Caco-2 (cell line): ENCODE measurements around the gene NOL4L. TPM values are rescaled to one million over a fixed set of nuclear protein-coding genes. Genes with fewer than 3 reads are reported as not detected.

Source experiments
- BruUV-seq: library from RNA; stranded (reverse); fragments of 400-500 nt; replicated peaks from 2 replicates; lab custom pipeline; 2021; lab: Mats Ljungman, UMichigan
- CTCF ChIA-PET: fragments of 300-600 bp; sonication (Branson Sonifier 250); formaldehyde crosslinking; loops from one replicate; lab custom pipeline; 2022; ENCODE audit warnings: antibody characterized with exemption; lab: Charles Lee
- POLR2A ChIA-PET: fragments of 300-600 bp; sonication (Branson Sonifier 250); formaldehyde crosslinking; loops from one replicate; lab custom pipeline; 2022; ENCODE audit warnings: antibody characterized with exemption; lab: Charles Lee
- DNase-seq, 2 experiments: peaks; one replicate each; pipeline versions ENCODE4 v3.0.0 to v3.0.0-alpha.2; 2020 to 2022
- H3K27me3 ChIP-seq: replicated peaks from 2 replicates; pipeline ENCODE4 v1.6.0; 2011; ENCODE audit warnings: low read length; ENCODE audit not compliant: control insufficient read depth, insufficient read depth
- H3K36me3 ChIP-seq: 2 replicates; pipeline ENCODE4 v1.5.1; 2011; ENCODE audit warnings: low read length; ENCODE audit not compliant: control insufficient read depth, insufficient read depth
- H3K4me1 ChIP-seq: fragments of 250-450 bp; sonication (Bioruptor Pico); 2 replicates; pipeline ENCODE4 v1.5.1; 2020; ENCODE audit warnings: mild to moderate bottlenecking
- H3K4me3 ChIP-seq: 2 replicates; pipeline ENCODE4 v1.5.1; 2011; ENCODE audit warnings: low read depth, mild to moderate bottlenecking, control low read depth, low read length
- H3K9me3 ChIP-seq: fragments of 250-450 bp; sonication (Bioruptor Pico); 2 replicates; pipeline ENCODE4 v1.5.1; 2020; ENCODE audit warnings: mild to moderate bottlenecking, moderate library complexity
- H3K27ac Mint-ChIP-seq: one replicate; pipeline ENCODE4 v1.8.0; 2022; ENCODE audit warnings: mixed read lengths; ENCODE audit not compliant: unreplicated experiment
- H3K27me3 Mint-ChIP-seq: one replicate; pipeline ENCODE4 v1.8.0; 2022; ENCODE audit warnings: mixed read lengths; ENCODE audit not compliant: insufficient read depth, unreplicated experiment
- H3K36me3 Mint-ChIP-seq: one replicate; pipeline ENCODE4 v1.8.0; 2022; ENCODE audit warnings: mild to moderate bottlenecking, mixed read lengths; ENCODE audit not compliant: insufficient read depth, unreplicated experiment
- H3K4me1 Mint-ChIP-seq: one replicate; pipeline ENCODE4 v1.8.0; 2022; ENCODE audit warnings: low read depth, mixed read lengths; ENCODE audit not compliant: unreplicated experiment
- H3K4me3 Mint-ChIP-seq: one replicate; pipeline ENCODE4 v1.8.0; 2022; ENCODE audit warnings: mild to moderate bottlenecking, moderate library complexity, mixed read lengths; ENCODE audit not compliant: unreplicated experiment
- H3K9me3 Mint-ChIP-seq: one replicate; pipeline ENCODE4 v1.8.0; 2022; ENCODE audit warnings: mixed read lengths; ENCODE audit not compliant: unreplicated experiment
- intact Hi-C: fragments of 100-400 bp; cut with micrococcal nuclease; formaldehyde crosslinking; loops from one replicate; pipeline ENCODE4 v1.10.0; 2022; ENCODE audit not compliant: unreplicated experiment
- total RNA-seq: library from RNA; stranded (reverse); gene quantifications from 2 replicates; pipeline ENCODE4 v1.2.3, GENCODE V29; 2022
- TF ChIP-seq, protein P1 (sequence below), 2 experiments: fragments of 200-600 bp in 1 of 2; IDR thresholded peaks; 1 replicate in 1 of 2; 2 replicates in 1 of 2; pipeline versions ENCODE4 v1.5.1 to v1.8.0; 2011 to 2022; ENCODE audit warnings: antibody characterized with exemption in 1 of 2, control low read depth in 1 of 2, inconsistent platforms in 1 of 2, low read depth in 1 of 2, low read length in 1 of 2, mild to moderate bottlenecking in 1 of 2, moderate library complexity in 1 of 2; ENCODE audit not compliant: insufficient read depth in 1 of 2, severe bottlenecking in 1 of 2, unreplicated experiment in 1 of 2

Gene NOL4L
- total RNA-seq, 1 experiment from 2014 or later, result 80.9 TPM

DNA sequence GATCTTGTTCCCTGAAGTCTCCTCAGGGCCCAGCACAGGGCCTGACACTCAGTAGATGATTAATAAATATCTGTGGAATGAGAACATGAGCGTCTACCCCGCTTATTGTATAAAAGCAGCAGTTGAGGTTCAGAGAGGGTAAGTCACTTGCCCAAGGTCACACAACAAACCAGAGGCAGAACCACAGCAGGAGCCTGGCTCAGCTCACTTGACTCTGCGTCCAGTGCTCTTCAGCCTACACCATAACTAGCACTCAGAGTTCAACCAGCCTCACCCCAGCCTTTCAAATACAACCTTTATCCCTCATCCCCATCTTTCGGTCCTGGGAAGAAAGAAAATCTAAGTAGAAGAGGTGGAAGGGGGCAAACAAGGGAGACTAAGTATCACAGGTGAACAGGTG lies 24.9 kb upstream of the NOL4L start:
- Mint-ChIP-seq H3K27ac (no peak overlapping the region), H3K27me3 (peaks cover 6% of the 10 kb centered on the region)

DNA sequence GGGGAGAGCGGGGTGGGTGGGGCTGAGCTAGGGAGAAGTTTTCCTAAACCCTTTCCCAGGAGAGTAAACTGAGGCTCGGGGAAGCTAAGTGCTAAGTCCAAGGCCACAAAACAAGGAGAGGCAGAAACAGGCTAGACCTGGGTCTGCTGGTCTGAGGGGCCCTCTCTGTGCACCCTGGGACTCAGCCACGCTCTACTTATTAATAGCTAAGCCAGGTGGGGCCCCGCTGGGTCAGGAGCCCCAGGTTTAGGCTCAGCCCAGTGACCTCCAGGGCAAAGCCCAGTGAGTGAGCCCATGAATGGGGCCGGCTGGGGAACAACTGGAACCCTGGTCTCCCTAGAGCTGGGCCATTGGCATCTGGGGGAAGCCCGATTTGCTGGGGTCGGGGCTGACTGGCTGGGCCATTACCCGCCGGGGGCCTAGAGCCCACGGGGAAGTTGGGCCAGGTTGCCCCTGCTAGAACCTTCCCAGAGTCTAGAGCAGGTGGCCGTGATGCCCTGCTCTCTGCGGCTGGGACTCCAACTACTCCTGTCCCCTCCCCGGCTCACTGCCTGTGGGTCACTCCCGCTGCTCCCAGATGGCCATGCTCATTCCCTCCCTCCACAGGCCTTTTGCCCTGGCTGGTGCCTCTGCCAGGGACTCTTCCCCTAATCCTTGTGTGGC lies 24.1 kb upstream of the NOL4L start:
- no peaks in the 10 kb centered on the region for H3K27me3 ChIP-seq
- no TSS peak for BruUV-seq

More for the DNA sequence above, 24.9 kb upstream of the NOL4L start:
- Histone ChIP-seq H3K9me3 (no peaks in the 10 kb centered on the region), H3K36me3 (no peaks in the 10 kb centered on the region), H3K4me1 (no peaks in the 10 kb centered on the region), H3K27me3 (no peaks in the 10 kb centered on the region), H3K4me3 (no peak overlapping the region)
- Mint-ChIP-seq H3K4me1 (no peaks in the 10 kb centered on the region), H3K9me3 (no peaks in the 10 kb centered on the region), H3K4me3 (no peak overlapping the region), H3K36me3 (no peaks in the 10 kb centered on the region)
- DNase-seq, result no peak
- intact Hi-C loops, result no loop called here
- ChIA-PET POLR2A (no interaction called here), CTCF (no interaction called here)
- TF ChIP-seq, protein P1, sequence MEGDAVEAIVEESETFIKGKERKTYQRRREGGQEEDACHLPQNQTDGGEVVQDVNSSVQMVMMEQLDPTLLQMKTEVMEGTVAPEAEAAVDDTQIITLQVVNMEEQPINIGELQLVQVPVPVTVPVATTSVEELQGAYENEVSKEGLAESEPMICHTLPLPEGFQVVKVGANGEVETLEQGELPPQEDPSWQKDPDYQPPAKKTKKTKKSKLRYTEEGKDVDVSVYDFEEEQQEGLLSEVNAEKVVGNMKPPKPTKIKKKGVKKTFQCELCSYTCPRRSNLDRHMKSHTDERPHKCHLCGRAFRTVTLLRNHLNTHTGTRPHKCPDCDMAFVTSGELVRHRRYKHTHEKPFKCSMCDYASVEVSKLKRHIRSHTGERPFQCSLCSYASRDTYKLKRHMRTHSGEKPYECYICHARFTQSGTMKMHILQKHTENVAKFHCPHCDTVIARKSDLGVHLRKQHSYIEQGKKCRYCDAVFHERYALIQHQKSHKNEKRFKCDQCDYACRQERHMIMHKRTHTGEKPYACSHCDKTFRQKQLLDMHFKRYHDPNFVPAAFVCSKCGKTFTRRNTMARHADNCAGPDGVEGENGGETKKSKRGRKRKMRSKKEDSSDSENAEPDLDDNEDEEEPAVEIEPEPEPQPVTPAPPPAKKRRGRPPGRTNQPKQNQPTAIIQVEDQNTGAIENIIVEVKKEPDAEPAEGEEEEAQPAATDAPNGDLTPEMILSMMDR (IDR thresholded peaks at IDR 0.05; ENCODE audit: insufficient read depth in 1 of 2, low read depth in 1 of 2, low read length in 1 of 2, severe bottlenecking in 1 of 2, unreplicated experiment in 1 of 2), result no peak
- no TSS peak for BruUV-seq

DNA sequence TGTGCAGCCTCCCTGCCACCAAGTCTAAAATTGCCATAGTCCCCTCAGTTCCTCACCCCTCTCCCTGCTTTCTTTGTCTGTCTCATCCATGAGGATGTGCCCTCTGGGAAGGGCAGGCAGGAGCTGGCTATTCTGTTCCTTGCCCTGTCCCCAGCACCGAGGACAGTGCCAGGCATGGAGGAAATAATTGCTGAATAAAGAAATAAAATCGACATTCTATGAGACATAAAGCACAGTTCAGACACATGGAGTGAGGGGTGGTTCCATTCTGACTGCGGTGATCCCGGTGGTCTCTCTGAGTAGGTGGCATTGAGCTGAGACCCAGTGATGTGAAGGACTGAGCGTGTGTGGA lies 23.5 kb upstream of the NOL4L start:
- Mint-ChIP-seq H3K27me3 (peaks cover 4% of the 10 kb centered on the region), H3K27ac (no peak overlapping the region), H3K36me3 (no peaks in the 10 kb centered on the region), H3K4me1 (no peaks in the 10 kb centered on the region), H3K4me3 (no peak overlapping the region), H3K9me3 (no peaks in the 10 kb centered on the region)
- intact Hi-C loops, result no loop called here
- no peak overlapping the region for H3K4me3 ChIP-seq
- TF ChIP-seq, protein P1 (IDR thresholded peaks at IDR 0.05; ENCODE audit: insufficient read depth in 1 of 2, low read depth in 1 of 2, low read length in 1 of 2, severe bottlenecking in 1 of 2, unreplicated experiment in 1 of 2), result no peak
- no peaks in the 10 kb centered on the region for H3K4me1 ChIP-seq
- DNase-seq, result no peak
- H3K9me3 ChIP-seq, result no peaks in the 10 kb centered on the region
- ChIA-PET CTCF (no interaction called here), POLR2A (interaction anchor here (0.5 kb wide), 1 partner anchor 99 kb away, joined by 7 read pairs; no protein-coding TSS in a partner anchor)
- H3K27me3 ChIP-seq, result no peaks in the 10 kb centered on the region
- no peaks in the 10 kb centered on the region for H3K36me3 ChIP-seq
- BruUV-seq, result no TSS peak

More for the DNA sequence above, 24.1 kb upstream of the NOL4L start:
- H3K4me1 ChIP-seq, result no peaks in the 10 kb centered on the region
- intact Hi-C loops, result no loop called here
- H3K9me3 ChIP-seq, result no peaks in the 10 kb centered on the region
- no peak for DNase-seq
- CTCF ChIA-PET, result no interaction called here
- Mint-ChIP-seq H3K27me3 (peaks cover 6% of the 10 kb centered on the region), H3K36me3 (no peaks in the 10 kb centered on the region), H3K4me3 (no peak overlapping the region), H3K4me1 (no peaks in the 10 kb centered on the region), H3K27ac (no peak overlapping the region), H3K9me3 (no peaks in the 10 kb centered on the region)
- TF ChIP-seq, protein P1 (IDR thresholded peaks at IDR 0.05; ENCODE audit: insufficient read depth in 1 of 2, low read depth in 1 of 2, low read length in 1 of 2, severe bottlenecking in 1 of 2, unreplicated experiment in 1 of 2), result no peak
- H3K36me3 ChIP-seq, result no peaks in the 10 kb centered on the region
- H3K4me3 ChIP-seq, result no peak overlapping the region
- POLR2A ChIA-PET, result interaction anchor here (0.5 kb wide), 1 partner anchor 100 kb away, joined by 7 read pairs; no protein-coding TSS in a partner anchor
